ENCODE data around the gene PTPRK.

Gene PTPRK

DNA sequence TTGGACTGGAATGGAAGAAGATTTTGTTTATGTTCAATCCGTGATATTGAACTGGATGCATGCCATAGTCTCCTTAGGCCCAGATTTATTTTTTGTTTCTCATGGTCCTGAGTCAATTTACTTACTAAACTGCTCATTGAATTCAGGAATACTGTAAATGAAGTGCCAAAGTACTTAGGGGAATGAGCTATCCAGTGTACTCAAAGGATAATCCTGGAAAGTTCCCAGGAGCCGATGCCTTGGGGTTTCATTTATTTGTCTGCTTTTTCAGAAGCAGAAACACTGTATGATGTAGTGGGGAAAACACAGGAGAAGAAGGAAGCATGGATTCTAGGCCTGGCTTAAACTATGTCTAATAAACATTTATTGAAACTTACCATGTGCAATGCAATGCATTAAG is 563.4 kb downstream of the PTPRK start:
- Histone ChIP-seq H3K4me1 (ENCODE audit: control insufficient read depth, insufficient read depth, low read length) (no peaks in the 10 kb centered on the region), H3K36me3 (ENCODE audit: control insufficient read depth, insufficient read depth, low read length) (no peaks in the 10 kb centered on the region), H3K27me3 (ENCODE audit: control insufficient read depth, insufficient read depth, low read length) (no peaks in the 10 kb centered on the region), H3K27ac (ENCODE audit: low read depth, low read length) (no peak overlapping the region), H3K9ac (ENCODE audit: low read length) (no peak overlapping the region), H3K4me3 (ENCODE audit: low read depth, low read length) (no peak overlapping the region), H3K9me3 (ENCODE audit: control insufficient read depth, insufficient read depth, low read depth, low read length) (no peaks in the 10 kb centered on the region)

DNA sequence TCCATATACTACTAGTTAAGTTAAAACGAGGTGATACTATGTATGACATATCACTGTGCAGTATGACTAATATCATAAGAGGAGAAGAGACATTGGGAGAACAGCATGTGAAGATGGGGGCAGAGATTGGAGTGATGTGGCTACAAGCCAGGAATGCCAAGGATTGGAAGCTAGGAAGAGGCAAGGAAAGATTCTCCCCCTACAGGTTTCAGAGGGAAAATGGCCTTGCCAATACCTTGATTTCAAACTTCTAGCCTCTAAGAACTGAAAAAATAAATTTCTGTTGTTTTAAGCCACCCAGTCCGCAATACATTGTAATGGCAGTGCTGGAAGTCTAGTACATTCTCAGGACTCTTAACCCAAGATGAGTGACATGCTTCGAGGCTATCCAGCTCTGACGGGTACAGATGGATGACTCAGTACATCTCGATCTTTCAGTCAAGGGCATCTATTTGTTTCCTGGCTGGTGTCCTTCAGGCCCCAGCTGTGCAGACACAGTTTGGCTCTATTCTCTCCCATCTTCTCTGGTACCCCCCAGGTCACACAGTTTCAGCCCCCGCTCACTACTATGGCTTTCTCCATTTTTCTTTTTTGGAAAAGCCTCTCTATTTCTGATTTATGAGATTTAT is 564.0 kb downstream of the PTPRK start:
- H3K36me3 ChIP-seq (ENCODE audit: control insufficient read depth, insufficient read depth, low read length), result no peaks in the 10 kb centered on the region
- no peak overlapping the region for H3K27ac ChIP-seq (ENCODE audit: low read depth, low read length)
- no peak overlapping the region for H3K4me3 ChIP-seq (ENCODE audit: low read depth, low read length)
- H3K9ac ChIP-seq (ENCODE audit: low read length), result no peak overlapping the region
- no peaks in the 10 kb centered on the region for H3K9me3 ChIP-seq (ENCODE audit: control insufficient read depth, insufficient read depth, low read depth, low read length)
- H3K27me3 ChIP-seq (ENCODE audit: control insufficient read depth, insufficient read depth, low read length), result no peaks in the 10 kb centered on the region
- no peaks in the 10 kb centered on the region for H3K4me1 ChIP-seq (ENCODE audit: control insufficient read depth, insufficient read depth, low read length)

DNA sequence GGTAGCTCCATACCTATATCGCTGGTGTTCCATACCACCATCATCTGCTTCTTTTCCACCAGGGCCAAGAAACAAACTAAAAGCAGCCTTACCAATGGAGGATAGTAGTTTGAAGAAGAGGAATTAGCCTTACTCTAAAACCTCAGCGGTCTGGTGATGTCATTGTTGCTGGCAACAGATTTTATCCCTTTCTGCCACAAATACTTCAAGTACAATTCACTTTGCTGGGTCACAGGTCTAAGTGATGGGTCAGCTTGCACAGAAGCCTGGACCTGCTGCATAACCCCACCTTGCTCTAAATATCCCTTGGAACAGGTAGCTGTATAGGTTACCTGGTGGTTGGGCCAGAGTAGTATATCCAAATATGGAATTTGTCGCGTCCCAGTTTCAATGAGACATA is 566.3 kb downstream of the PTPRK start:
- Histone ChIP-seq H3K9ac (ENCODE audit: low read length) (no peak overlapping the region), H3K27ac (ENCODE audit: low read depth, low read length) (no peak overlapping the region), H3K4me1 (ENCODE audit: control insufficient read depth, insufficient read depth, low read length) (no peaks in the 10 kb centered on the region), H3K9me3 (ENCODE audit: control insufficient read depth, insufficient read depth, low read depth, low read length) (no peaks in the 10 kb centered on the region), H3K27me3 (ENCODE audit: control insufficient read depth, insufficient read depth, low read length) (no peaks in the 10 kb centered on the region), H3K4me3 (ENCODE audit: low read depth, low read length) (no peak overlapping the region), H3K36me3 (ENCODE audit: control insufficient read depth, insufficient read depth, low read length) (no peaks in the 10 kb centered on the region)

DNA sequence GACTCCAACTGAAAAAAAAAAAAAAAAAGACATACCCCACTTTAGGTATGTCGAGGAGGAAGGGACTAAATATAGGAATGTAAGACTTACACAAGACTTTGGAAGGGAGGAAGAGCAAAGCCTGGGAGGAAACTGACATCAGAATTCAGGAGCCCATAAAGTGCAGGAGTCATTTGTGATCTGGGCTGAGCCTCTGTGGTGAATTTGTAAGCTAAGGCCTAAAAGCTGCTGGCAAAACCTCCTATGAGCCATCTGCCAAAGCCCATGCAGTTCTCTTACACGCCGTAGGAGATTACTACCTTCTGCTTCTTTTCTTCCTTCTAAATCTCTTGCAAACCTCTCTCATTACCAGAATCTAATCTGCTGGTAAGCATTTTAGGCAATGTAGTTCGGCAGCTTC is 567.6 kb downstream of the PTPRK start:
- Histone ChIP-seq H3K27ac (ENCODE audit: low read depth, low read length) (no peak overlapping the region), H3K4me1 (ENCODE audit: control insufficient read depth, insufficient read depth, low read length) (no peaks in the 10 kb centered on the region), H3K36me3 (ENCODE audit: control insufficient read depth, insufficient read depth, low read length) (no peaks in the 10 kb centered on the region), H3K9ac (ENCODE audit: low read length) (no peak overlapping the region), H3K27me3 (ENCODE audit: control insufficient read depth, insufficient read depth, low read length) (no peaks in the 10 kb centered on the region), H3K9me3 (ENCODE audit: control insufficient read depth, insufficient read depth, low read depth, low read length) (no peaks in the 10 kb centered on the region), H3K4me3 (ENCODE audit: low read depth, low read length) (no peak overlapping the region)

DNA sequence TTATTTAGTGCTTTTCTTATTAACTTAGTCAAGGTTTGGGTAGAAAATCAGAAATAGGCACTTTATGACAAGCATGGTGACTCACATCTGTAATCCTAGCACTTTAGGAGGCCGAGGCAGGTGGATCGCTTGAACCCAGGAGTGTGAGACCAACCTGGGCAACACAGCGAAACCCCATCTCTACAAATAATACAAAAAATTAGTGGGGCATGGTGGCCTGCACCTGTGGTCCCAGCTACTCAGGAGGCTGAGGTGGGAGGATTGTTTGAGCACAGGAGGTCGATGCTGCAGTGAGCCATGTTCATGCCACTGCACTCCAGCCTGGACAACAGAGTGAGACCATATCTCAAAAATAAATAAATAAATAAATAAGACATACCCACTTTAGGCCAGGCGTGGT is 568.2 kb downstream of the PTPRK start:
- Histone ChIP-seq H3K9me3 (ENCODE audit: control insufficient read depth, insufficient read depth, low read depth, low read length) (no peaks in the 10 kb centered on the region), H3K9ac (ENCODE audit: low read length) (no peak overlapping the region), H3K27ac (ENCODE audit: low read depth, low read length) (no peak overlapping the region), H3K4me3 (ENCODE audit: low read depth, low read length) (no peak overlapping the region), H3K27me3 (ENCODE audit: control insufficient read depth, insufficient read depth, low read length) (no peaks in the 10 kb centered on the region), H3K36me3 (ENCODE audit: control insufficient read depth, insufficient read depth, low read length) (no peaks in the 10 kb centered on the region), H3K4me1 (ENCODE audit: control insufficient read depth, insufficient read depth, low read length) (no peaks in the 10 kb centered on the region)

DNA sequence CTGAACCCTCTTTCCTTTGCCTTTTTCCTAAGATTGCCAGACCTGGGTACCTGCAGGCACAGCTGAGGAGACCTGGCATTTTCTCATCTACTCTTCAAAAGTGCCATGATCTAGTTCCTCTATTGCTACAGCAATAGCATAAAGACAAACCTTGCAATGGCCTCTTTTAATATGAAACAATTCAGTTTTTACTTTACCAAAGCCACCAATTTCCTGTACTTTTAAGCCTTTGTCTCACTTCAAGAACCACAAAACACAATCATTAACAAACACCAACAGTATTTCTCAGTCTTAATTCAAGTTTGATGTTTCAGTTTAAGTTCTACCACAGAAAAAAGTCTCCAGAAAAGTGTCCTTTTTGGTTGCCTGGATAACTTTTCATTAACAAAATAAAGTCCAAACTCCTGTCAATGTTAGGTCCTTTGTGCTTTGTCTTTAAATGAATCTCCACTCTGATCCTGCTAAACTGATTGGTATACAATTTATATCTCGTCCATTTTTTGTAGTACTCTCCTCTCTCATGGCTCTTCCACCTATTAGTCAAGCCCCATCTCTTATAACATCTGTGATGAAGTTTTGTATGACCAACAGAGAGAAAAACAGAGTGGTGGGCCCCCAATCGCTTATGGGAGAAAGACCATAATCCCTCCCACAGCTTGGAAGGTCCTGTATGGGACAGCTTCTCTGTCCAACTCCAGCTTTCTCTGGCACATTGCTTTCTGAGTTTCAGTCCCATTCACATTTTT is 569.1 kb downstream of the PTPRK start:
- Histone ChIP-seq H3K27ac (ENCODE audit: low read depth, low read length) (no peak overlapping the region), H3K9me3 (ENCODE audit: control insufficient read depth, insufficient read depth, low read depth, low read length) (no peaks in the 10 kb centered on the region), H3K9ac (ENCODE audit: low read length) (no peak overlapping the region), H3K4me1 (ENCODE audit: control insufficient read depth, insufficient read depth, low read length) (no peaks in the 10 kb centered on the region), H3K27me3 (ENCODE audit: control insufficient read depth, insufficient read depth, low read length) (no peaks in the 10 kb centered on the region), H3K4me3 (ENCODE audit: low read depth, low read length) (no peak overlapping the region), H3K36me3 (ENCODE audit: control insufficient read depth, insufficient read depth, low read length) (no peaks in the 10 kb centered on the region)

DNA sequence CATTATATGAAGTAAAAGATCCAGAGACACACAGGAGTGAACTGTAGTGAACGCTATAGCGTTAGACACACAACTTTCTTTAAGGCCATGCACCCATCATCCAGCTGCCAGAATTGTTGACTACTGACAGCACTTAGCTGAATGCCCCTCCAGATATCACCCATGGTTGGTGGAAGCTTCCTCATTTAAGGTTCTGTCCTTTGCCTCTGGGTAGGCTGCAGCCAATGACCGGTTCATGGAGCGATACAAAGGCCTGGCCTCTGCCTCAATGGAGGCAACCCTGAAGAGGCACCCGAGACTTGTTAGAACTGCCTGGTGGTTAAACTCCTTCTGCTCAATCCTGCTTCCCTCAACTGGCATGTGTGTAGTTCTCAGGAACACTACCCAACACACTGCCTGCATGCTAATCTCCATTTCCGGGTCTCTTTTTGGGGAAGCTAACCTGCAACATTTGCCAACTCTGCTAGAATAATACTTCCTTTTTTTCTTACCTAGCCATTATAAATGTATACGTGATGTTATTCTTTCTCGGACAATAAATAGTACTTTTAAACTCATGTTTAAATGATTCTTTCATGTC is 569.7 kb downstream of the PTPRK start:
- no peaks in the 10 kb centered on the region for H3K9me3 ChIP-seq (ENCODE audit: control insufficient read depth, insufficient read depth, low read depth, low read length)
- no peak overlapping the region for H3K27ac ChIP-seq (ENCODE audit: low read depth, low read length)
- H3K9ac ChIP-seq (ENCODE audit: low read length), result no peak overlapping the region
- no peak overlapping the region for H3K4me3 ChIP-seq (ENCODE audit: low read depth, low read length)
- H3K4me1 ChIP-seq (ENCODE audit: control insufficient read depth, insufficient read depth, low read length), result no peaks in the 10 kb centered on the region
- H3K36me3 ChIP-seq (ENCODE audit: control insufficient read depth, insufficient read depth, low read length), result no peaks in the 10 kb centered on the region
- no peaks in the 10 kb centered on the region for H3K27me3 ChIP-seq (ENCODE audit: control insufficient read depth, insufficient read depth, low read length)

DNA sequence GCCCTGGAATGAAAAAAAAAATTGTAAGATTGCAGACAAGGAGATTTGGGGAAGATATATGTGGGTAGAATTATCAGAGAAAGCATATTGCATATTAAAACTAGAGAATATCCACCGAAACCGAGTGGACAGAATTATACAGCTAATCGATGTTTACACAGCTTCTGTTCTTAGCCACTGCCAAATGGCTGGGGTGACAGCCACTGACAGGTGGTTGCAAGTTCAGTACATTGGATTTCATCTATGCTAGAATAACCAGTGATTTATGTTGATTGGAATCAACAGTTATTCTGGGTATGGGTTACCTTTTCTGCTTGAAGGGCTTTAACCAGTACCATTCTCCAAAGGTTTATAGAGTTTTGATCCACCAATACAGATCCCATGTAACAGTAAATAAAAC is 571.1 kb downstream of the PTPRK start:
- H3K27me3 ChIP-seq (ENCODE audit: control insufficient read depth, insufficient read depth, low read length), result no peaks in the 10 kb centered on the region
- H3K4me3 ChIP-seq (ENCODE audit: low read depth, low read length), result no peak overlapping the region
- H3K9me3 ChIP-seq (ENCODE audit: control insufficient read depth, insufficient read depth, low read depth, low read length), result no peaks in the 10 kb centered on the region
- H3K9ac ChIP-seq (ENCODE audit: low read length), result no peak overlapping the region
- no peak overlapping the region for H3K27ac ChIP-seq (ENCODE audit: low read depth, low read length)
- H3K36me3 ChIP-seq (ENCODE audit: control insufficient read depth, insufficient read depth, low read length), result no peaks in the 10 kb centered on the region
- H3K4me1 ChIP-seq (ENCODE audit: control insufficient read depth, insufficient read depth, low read length), result no peaks in the 10 kb centered on the region

DNA sequence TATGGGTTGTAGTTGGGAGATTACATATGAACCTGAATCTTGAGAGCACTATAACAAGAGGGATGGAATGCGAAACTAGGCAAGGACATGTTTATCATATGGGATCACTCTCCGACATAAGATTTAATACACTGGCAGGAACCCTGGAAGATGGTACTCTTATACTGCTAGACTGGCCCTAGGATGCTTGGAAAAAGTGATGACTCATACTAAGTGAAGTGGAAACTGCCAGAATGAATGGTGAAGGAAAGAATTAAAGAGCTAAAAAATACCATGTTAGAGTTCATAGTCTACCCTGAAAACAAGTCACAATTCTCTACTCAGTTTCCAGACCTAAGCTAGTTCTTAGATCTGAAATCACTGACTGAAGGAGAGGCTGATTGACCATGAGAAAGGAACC is 574.0 kb downstream of the PTPRK start:
- Histone ChIP-seq H3K4me1 (ENCODE audit: control insufficient read depth, insufficient read depth, low read length) (no peaks in the 10 kb centered on the region), H3K9me3 (ENCODE audit: control insufficient read depth, insufficient read depth, low read depth, low read length) (no peaks in the 10 kb centered on the region), H3K36me3 (ENCODE audit: control insufficient read depth, insufficient read depth, low read length) (no peaks in the 10 kb centered on the region), H3K4me3 (ENCODE audit: low read depth, low read length) (no peak overlapping the region), H3K27ac (ENCODE audit: low read depth, low read length) (no peak overlapping the region), H3K9ac (ENCODE audit: low read length) (no peak overlapping the region), H3K27me3 (ENCODE audit: control insufficient read depth, insufficient read depth, low read length) (no peaks in the 10 kb centered on the region)

DNA sequence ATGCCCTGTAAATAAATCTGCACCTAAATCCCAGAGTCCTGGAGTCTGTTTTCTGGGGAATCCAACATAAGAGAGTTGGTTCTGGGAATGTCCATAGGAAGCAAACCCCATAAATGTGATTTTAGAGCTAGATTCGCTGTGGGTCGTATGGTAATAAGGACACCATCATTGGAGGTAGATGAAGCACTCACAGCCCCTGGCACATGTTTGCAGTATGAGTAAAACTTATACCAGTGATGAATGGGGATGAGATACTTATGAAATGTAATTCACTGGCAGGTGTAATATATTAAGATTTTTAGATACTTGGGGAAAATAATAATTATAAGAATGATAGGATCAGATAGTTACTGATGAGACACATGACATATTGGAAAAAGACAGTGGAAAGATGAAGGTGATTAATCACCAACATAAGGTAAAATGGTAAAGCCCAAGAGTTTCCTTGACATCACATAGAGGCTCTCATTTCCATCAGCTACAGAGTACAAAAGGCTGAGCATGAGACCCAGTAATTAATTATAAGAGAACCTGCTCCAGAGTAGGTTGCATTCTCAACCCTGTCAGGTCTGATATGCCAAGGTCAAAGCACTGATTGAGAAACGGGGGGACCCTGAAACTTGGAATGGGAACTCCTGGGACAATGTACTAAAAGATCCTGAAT is 574.8 kb downstream of the PTPRK start:
- no peak overlapping the region for H3K4me3 ChIP-seq (ENCODE audit: low read depth, low read length)
- H3K9me3 ChIP-seq (ENCODE audit: control insufficient read depth, insufficient read depth, low read depth, low read length), result no peaks in the 10 kb centered on the region
- no peaks in the 10 kb centered on the region for H3K27me3 ChIP-seq (ENCODE audit: control insufficient read depth, insufficient read depth, low read length)
- H3K4me1 ChIP-seq (ENCODE audit: control insufficient read depth, insufficient read depth, low read length), result no peaks in the 10 kb centered on the region
- H3K9ac ChIP-seq (ENCODE audit: low read length), result no peak overlapping the region
- no peak overlapping the region for H3K27ac ChIP-seq (ENCODE audit: low read depth, low read length)
- no peaks in the 10 kb centered on the region for H3K36me3 ChIP-seq (ENCODE audit: control insufficient read depth, insufficient read depth, low read length)

DNA sequence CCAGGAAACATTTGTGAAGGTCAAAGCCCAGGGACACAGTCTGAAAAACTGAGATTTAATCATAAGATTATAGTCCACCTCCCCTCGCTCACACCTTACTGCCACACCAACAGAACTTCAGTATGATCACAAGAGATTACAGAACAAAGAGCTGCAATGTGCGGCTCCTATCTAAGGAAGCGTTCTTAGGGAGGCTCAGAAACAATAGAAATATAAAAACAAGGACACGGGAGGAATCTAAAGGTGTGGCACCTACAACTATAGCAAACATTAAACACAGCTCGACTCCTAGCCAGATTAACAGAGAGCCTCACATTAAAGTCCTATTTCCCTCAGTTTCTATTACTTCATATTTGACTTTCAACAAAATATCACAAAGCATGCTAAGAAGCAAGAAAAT is 579.2 kb downstream of the PTPRK start:
- Histone ChIP-seq H3K4me3 (ENCODE audit: low read depth, low read length) (no peak overlapping the region), H3K36me3 (ENCODE audit: control insufficient read depth, insufficient read depth, low read length) (no peaks in the 10 kb centered on the region), H3K27me3 (ENCODE audit: control insufficient read depth, insufficient read depth, low read length) (no peaks in the 10 kb centered on the region), H3K9me3 (ENCODE audit: control insufficient read depth, insufficient read depth, low read depth, low read length) (no peaks in the 10 kb centered on the region), H3K27ac (ENCODE audit: low read depth, low read length) (no peak overlapping the region), H3K4me1 (ENCODE audit: control insufficient read depth, insufficient read depth, low read length) (peaks cover 3% of the 10 kb centered on the region; the same call in 1 of the 2 replicates), H3K9ac (ENCODE audit: low read length) (no peak overlapping the region)

All from HUES6 (cell line).